ENCODE data around the gene GAL.

The GAL gene

DNA sequence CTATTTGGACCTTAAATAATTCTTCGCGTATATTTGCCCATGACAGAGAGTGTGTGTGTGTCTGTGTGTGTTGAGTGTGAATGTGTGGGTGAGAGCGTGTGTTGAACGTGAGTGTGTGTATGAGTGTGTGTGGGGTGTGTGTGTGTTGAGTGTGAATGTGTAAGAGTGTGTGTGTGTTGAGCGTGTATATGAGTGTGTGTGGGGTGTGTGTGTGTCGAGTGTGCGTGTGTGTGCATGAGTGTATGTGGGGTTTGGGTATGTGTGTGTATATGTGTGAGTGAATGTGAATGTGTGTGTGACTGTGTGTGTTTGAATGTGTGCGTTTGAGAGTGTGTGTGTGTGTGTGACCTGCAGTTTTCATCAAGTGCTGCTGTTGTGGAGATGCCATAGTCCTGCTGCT lies 26.8 kb downstream of the GAL start:
- no peak for DNase-seq (ENCODE audit: low read depth)

DNA sequence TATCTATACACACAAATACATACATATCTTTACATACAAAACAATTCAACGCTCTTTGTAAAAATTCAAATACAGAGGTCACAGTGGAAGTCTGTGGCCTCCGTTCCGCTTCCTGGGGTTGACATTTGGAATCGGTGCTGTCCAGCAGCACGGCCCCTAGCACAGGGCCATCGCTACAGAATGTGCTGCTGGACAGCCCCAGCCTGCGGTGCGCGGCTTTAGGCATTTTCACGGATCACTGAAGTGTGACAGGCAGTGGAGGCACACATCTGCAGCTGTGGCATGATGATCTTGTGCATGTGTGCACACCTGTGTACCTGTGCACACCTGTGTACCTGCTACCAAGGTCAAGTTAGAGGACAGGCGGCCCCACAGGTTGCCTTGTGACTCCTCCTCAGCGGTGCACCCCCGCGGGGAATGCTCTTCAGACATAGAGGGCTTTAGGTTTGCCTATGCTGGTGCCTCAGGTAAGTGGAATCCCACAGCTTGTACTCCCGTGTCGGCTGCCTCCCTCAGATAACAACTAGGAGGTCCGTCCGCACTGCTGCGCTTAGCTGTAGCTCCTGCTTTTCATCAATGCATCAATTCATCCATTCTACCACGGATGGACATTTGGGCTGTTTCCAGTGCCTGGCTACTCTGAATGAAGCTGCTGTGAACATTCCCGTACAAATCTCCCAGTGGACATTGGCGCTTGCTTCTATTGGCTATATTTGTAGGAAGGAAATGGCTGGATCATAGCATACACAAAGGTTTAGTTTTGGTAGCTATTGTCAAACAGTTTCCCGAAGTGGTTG lies 29.9 kb downstream of the GAL start:
- DNase-seq (ENCODE audit: low read depth): no peak

DNA sequence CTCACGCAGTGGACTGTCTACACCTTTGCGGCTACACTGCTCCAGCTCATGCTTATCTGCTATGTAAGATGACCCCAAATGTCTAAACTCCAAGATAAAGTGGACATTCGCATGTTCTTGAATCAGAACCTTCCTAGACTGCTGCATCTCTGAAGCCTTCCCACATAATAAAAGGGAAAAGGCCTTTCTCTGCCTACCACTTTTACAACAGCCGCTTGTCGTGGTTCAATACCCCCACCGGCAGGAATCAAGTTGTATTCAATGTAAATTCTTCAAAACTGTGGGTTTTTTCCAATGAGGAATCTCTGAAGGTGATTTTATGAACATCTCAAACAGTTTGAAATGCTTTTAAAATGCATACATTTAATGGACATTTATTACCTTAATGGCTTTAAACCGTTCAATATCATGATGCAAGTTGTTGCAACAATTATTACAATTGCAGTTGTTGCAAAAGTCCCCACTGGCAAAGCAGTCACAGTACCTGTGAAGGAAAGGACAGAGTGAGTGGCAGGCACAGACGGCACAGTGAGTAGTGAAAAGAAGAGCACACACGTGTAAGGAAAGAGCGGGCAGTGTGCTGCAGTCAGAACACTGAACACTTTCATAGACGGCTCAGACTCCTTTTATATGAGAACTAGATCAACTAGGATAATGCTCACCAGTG lies 31.2 kb downstream of the GAL start:
- no peak for DNase-seq (ENCODE audit: low read depth)

DNA sequence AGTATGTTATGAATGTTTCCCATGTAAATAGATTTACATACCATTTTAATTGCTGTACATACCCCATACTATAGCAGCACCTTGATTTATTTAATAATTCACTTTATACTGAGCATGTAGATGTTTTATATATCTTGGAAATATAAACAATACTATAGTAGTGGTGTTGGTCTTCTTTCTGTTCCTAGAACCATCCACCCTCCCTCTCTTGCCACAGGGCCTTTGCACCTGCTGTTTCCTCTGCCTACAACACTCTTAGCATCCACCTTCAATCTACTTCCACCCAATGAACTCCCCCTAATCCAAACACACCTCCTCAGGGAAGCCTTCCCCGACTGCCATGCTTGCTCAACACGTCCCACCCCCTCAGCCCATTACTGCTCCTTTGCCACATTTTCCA lies 36.7 kb downstream of the GAL start:
- no peak for DNase-seq (ENCODE audit: low read depth)

DNA sequence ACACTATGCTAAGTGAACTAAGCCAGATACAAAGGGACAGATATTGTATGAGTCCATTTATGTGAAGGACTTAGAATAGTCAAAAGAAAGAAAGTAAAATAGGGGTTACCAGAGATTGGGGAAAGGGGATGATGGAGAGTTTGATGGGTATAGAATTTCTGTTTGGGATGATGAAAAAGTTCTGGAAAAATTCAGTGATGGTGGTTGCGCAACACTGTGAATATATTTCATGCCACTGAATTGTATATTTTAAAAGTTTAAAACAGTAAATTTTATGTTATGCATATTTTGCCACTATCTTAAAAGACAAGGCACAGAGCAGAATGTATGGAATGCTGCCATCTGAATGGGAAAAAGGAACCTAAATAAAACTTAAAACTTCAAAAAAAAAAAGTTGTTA lies 37.8 kb downstream of the GAL start:
- no peak for DNase-seq (ENCODE audit: low read depth)

DNA sequence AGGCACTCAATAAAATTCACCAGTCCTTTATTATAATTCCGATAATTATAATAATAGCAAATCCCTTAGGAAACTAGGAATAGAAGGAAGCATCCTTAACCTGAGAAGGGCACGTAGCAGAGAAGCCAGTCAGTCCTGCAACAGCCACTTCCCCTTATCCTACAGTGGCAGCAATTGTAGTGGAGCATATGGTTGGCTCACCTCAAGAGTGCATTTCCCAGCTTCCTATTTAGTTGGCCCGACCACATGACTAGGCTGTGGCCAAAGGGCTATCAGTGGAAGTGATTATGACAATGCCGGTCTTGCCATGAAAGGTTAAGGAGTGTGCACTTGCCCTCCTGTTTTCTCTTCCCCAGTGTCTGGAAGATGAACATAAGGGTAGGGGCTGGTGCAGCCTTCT lies 39.9 kb downstream of the GAL start:
- DNase-seq (ENCODE audit: low read depth): no peak

DNA sequence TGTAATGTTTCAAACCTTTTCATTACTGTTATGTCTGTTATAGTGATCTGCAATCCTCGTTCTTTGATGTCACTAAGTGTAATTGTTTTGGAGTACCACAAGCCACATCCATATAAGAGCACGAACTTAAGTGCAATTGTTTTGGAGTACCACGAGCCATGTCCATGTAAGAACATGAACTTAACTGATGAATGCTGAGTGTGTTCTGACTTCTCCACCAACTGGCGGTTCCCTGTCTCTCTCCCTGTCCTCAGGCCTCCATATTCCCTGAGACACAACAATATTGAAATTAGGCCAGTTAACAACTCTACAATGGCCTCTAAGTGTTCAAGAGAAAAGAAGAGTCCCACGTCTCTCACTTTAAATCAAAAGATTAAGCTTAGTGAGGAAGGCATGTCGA lies 43.4 kb downstream of the GAL start:
- no peak for DNase-seq (ENCODE audit: low read depth)

DNA sequence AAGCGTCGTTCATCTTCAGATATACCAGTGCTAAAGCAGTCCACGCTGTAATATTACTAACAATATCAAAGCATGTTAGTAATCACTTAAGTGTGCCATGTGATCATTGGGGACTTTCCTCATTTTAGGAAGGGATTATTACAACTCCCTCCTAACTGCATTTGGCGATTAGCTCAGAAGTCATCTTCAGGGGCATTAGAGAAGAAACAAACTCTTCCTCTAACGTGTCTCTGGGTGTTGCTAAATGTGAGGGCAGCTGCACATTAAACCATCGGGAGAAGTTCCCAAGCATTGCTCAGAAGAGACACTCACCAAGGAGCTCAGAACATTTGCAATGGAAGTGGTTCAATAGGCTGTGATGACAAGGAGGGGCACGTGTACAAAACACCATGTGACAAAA lies 49.8 kb downstream of the GAL start:
- no peak for DNase-seq (ENCODE audit: low read depth)

DNA sequence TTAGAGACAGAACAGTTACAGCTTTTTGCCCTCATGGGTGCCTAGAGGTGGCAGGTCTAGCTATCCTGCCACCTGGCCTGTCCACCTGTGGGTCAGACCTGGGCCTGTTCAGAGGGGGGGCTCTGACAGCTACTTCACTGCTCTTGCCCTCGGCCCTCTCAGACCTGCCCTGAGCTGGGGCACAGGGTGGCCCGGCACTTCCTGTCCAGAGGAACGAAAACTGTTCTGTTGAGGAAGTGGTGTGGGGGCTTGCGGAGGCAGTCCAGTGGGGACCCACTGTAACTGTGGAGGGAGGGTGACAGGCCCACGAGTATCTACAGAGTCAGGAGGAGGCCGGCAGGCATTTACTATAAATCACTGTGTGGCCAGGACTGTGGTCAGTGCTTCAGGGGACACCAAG lies 50.8 kb downstream of the GAL start:
- DNase-seq (ENCODE audit: low read depth): no peak

DNA sequence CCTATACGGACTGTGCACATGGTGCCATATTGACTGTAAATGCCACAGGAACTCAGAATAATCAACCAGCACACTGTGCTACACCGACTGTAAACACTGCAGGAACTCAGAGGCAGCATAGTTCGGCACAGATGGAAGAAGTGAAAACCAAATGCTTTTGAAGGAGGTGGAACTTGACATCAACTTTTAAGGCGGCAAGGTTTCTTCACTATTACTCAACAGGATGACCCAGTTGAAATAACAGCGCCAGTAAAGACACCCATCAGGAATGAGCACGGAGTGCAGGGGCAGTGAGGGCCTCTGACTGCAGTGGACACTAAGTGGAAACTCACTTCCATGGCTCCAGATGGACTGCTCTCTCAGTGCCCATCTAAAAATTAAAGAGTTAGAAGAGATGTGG lies 51.3 kb downstream of the GAL start:
- no peak for DNase-seq (ENCODE audit: low read depth)
